Fibroblast of lung (primary cell): ENCODE data around the gene CDK5RAP1. TPM values are rescaled to one million over a fixed set of nuclear protein-coding genes. Genes with fewer than 3 reads are reported as not detected.

ENCODE experiments used
- DNase-seq, 2 donors: peaks; one replicate each; pipeline versions ENCODE4 v3.0.0 to v3.0.0-alpha.2; 2010; ENCODE audit warnings: low read depth in 2 of 2
- H2AFZ ChIP-seq: 2 replicates; pipeline ENCODE4 v1.5.1; 2012; ENCODE audit warnings: low read length, control low read depth, inconsistent platforms
- H3K27ac ChIP-seq: 2 replicates; pipeline ENCODE4 v1.5.1; 2011; ENCODE audit warnings: low read length, control low read depth; ENCODE audit not compliant: insufficient read depth
- H3K27me3 ChIP-seq: 2 replicates; pipeline ENCODE4 v1.5.1; 2011; ENCODE audit warnings: mild to moderate bottlenecking, low read length; ENCODE audit not compliant: control insufficient read depth, insufficient read depth
- H3K36me3 ChIP-seq: 2 replicates; pipeline ENCODE4 v1.5.1; 2011; ENCODE audit warnings: low read length; ENCODE audit not compliant: control insufficient read depth, insufficient read depth
- H3K4me1 ChIP-seq: 2 replicates; pipeline ENCODE4 v1.5.1; 2011; ENCODE audit warnings: low read length; ENCODE audit not compliant: control insufficient read depth, insufficient read depth; ENCODE audit errors: extremely low read depth
- H3K4me2 ChIP-seq: 2 replicates; pipeline ENCODE4 v1.5.1; 2011; ENCODE audit warnings: low read length, control low read depth; ENCODE audit not compliant: insufficient read depth; ENCODE audit errors: extremely low read depth
- H3K4me3 ChIP-seq, 4 experiments: fragments of 200-600 bp in 1 of 4; sonication (generic) in 1 of 4; replicated peaks in 1 of 4; 2 replicates each; pipeline ENCODE4 v1.5.1; 2011 to 2016; ENCODE audit warnings: low read length in 4 of 4, low read depth in 3 of 4, mild to moderate bottlenecking in 3 of 4, control low read depth in 2 of 4, inconsistent platforms in 1 of 4, mixed read lengths in 1 of 4; ENCODE audit not compliant: insufficient read depth in 1 of 4; ENCODE audit errors: control extremely low read depth in 1 of 4
- H3K79me2 ChIP-seq: 2 replicates; pipeline ENCODE4 v1.5.1; 2012; ENCODE audit warnings: mild to moderate bottlenecking, low read length, inconsistent platforms; ENCODE audit not compliant: control insufficient read depth, insufficient read depth
- H3K9ac ChIP-seq: 2 replicates; pipeline ENCODE4 v1.5.1; 2011; ENCODE audit warnings: mild to moderate bottlenecking, low read length, control low read depth; ENCODE audit not compliant: insufficient read depth
- H3K9me3 ChIP-seq: 2 replicates; pipeline ENCODE4 v1.5.1; 2012; ENCODE audit warnings: low read depth, low read length; ENCODE audit not compliant: control insufficient read depth, insufficient read depth
- H4K20me1 ChIP-seq: 2 replicates; pipeline ENCODE4 v1.5.1; 2011; ENCODE audit warnings: low read length; ENCODE audit not compliant: control insufficient read depth, insufficient read depth; ENCODE audit errors: extremely low read depth
- CTCF ChIP-seq, 2 donors: IDR thresholded peaks in 1 of 2; conservative IDR thresholded peaks in 1 of 2; 1 replicate in 1 of 2; 2 replicates in 1 of 2; pipeline ENCODE4 v1.5.1; 2011 to 2012; ENCODE audit warnings: low read length in 2 of 2, control low read depth in 1 of 2, inconsistent platforms in 1 of 2, low read depth in 1 of 2, mild to moderate bottlenecking in 1 of 2
- EZH2 ChIP-seq: IDR thresholded peaks from 2 replicates; pipeline ENCODE4 v1.5.1; 2012; ENCODE audit warnings: low read length, control low read depth, mild to moderate bottlenecking; ENCODE audit errors: missing control alignments
- polyA plus RNA-seq, 2 donors: library from polyadenylated mRNA; depleted of rRNA in 1 of 2; stranded (reverse) in 1 of 2; unstranded in 1 of 2; fragments of >200 nt; gene quantifications; 2 replicates each; pipeline ENCODE4 v1.2.1, GENCODE V29; 2011 to 2012; ENCODE audit warnings: missing spikeins in 1 of 2
- total RNA-seq: library from RNA; depleted of rRNA; stranded (reverse); fragments of >200 nt; gene quantifications from 2 replicates; pipeline ENCODE4 v1.2.1, GENCODE V29; 2014

CDK5RAP1 gene
- total and polyA plus RNA-seq, 2 donors (not counting 1 experiment from before 2014, with no cell fraction given), result 22.4 to 23.8 TPM

GRCh38 chr20:33415948-33416347, 14.6 kb upstream of the CDK5RAP1 start:
- Histone ChIP-seq H3K9ac (no peak overlapping the region), H3K9me3 (no peaks in the 10 kb centered on the region), H3K4me2 (no peak overlapping the region), H3K4me3 (no peak overlapping the region), H2AFZ (no peak overlapping the region), H3K27me3 (no peaks in the 10 kb centered on the region), H3K4me1 (peaks cover 3% of the 10 kb centered on the region), H3K36me3 (peaks cover 6% of the 10 kb centered on the region), H3K27ac (no peak overlapping the region), H4K20me1 (no peaks in the 10 kb centered on the region), H3K79me2 (no peaks in the 10 kb centered on the region)
- DNase-seq, result peak; percentile 30 to 70
- TF ChIP-seq CTCF (conservative IDR thresholded peaks at IDR 0.05 in 1 of 2, IDR thresholded peaks at IDR 0.05 in 1 of 2; ENCODE audit: low read depth in 1 of 2, low read length in 2 of 2) (peak; percentile 45 to 72), EZH2 (no peak)

GRCh38 chr20:33412484-33412838, 11.1 kb upstream of the CDK5RAP1 start:
- Histone ChIP-seq H4K20me1 (no peaks in the 10 kb centered on the region), H3K9ac (no peak overlapping the region), H3K9me3 (no peaks in the 10 kb centered on the region), H3K36me3 (peaks cover 18% of the 10 kb centered on the region), H3K4me3 (no peak overlapping the region), H3K27ac (no peak overlapping the region), H3K79me2 (no peaks in the 10 kb centered on the region), H3K4me1 (peaks cover 3% of the 10 kb centered on the region), H3K27me3 (no peaks in the 10 kb centered on the region), H3K4me2 (no peak overlapping the region), H2AFZ (no peak overlapping the region)
- no peak for DNase-seq
- TF ChIP-seq EZH2 (no peak), CTCF (conservative IDR thresholded peaks at IDR 0.05 in 1 of 2, IDR thresholded peaks at IDR 0.05 in 1 of 2; ENCODE audit: low read depth in 1 of 2, low read length in 2 of 2) (no peak)

GRCh38 chr20:33411711-33412483, 10.6 kb upstream of the CDK5RAP1 start:
- no peak for TF ChIP-seq CTCF (conservative IDR thresholded peaks at IDR 0.05 in 1 of 2, IDR thresholded peaks at IDR 0.05 in 1 of 2; ENCODE audit: low read depth in 1 of 2, low read length in 2 of 2)
- no peak for TF ChIP-seq EZH2

More at GRCh38 chr20:33411711-33412483, 10.6 kb upstream of the CDK5RAP1 start:
- H3K79me2 ChIP-seq, result no peaks in the 10 kb centered on the region
- peaks cover 3% of the 10 kb centered on the region for H3K4me1 ChIP-seq
- no peak overlapping the region for H3K4me2 ChIP-seq
- no peak overlapping the region for H3K9ac ChIP-seq
- no peak for DNase-seq
- no peak overlapping the region for H3K27ac ChIP-seq
- no peak overlapping the region for H3K4me3 ChIP-seq
- H3K9me3 ChIP-seq, result no peaks in the 10 kb centered on the region
- H4K20me1 ChIP-seq, result no peaks in the 10 kb centered on the region
- H3K27me3 ChIP-seq, result no peaks in the 10 kb centered on the region
- no peak overlapping the region for H2AFZ ChIP-seq
- peaks cover 18% of the 10 kb centered on the region for H3K36me3 ChIP-seq
